Fibroblast of skin of back (primary cell): ENCODE data around the gene EXT2.

ENCODE experiments used
- DNase-seq: peaks from one replicate; pipeline ENCODE4 v3.0.0-alpha.2; 2013

Gene EXT2

DNA sequence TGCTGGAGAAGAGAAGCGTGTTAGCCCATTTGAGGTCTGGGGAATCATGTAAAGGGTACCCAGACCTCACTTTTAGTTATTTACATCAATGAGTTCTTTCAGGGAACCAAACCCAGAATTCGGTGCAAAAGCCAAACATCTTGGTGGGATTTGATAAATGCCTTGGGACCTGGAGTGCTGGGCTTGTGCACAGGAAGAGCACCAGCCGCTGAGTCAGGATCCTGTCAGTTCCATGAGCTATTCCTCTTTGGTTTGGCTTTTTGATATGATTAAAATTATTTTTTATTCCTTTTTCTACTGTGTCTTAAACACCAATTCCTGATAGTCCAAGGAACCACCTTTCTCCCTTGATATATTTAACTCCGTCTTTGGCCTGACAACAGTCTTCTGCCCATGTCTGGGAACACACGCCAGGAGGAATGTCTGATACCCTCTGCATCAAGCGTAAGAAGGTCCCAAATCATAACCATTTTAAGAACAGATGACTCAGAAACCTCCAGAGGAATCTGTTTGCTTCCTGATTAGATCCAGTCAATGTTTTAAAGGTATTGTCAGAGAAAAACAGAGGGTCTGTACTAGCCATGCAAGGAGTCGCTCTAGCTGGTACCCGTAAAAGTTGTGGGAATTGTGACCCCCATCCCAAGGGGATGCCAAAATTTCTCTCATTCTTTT lies 149.3 kb downstream of the EXT2 start:
- DNase-seq: peak; percentile 74

DNA sequence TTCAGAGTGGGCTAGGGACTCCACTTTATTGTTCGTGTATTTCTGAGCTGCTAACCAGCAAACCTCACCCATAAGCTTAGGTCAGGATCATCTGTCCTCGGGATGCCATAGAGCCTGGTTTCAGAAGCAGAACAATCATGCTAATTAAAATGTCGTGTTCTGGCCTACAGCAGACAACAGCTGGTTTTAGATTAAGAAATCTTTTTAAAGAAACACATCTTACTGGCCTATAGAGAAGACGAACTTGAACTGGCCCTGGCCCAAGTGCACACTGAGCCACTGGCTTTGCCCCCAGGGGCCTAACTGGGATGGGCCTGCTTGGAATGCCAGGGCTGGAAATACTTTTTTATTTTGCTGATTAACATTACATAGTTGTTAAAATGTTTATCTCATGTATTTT lies 151.2 kb downstream of the EXT2 start:
- DNase-seq: peak; percentile 76

DNA sequence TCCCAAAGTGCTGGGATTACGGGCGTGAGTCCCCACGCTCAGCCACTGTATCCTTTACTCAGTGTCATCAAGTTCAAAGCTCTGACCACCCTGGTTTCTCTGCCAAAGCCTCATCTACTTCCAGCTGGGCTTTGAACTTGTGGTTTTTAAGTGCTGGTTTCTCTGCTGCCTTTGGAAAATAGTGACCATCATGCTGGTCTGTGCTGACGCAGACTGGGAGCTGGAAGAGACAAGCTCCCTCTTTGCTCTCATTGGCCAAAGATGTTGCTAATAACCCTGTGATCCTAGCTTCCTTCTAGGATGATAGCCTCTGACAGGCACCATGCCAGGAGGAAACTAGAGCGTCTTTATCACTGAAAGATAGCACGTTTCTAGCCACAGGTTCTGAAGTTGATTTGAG lies 152.0 kb downstream of the EXT2 start:
- DNase-seq: no peak

DNA sequence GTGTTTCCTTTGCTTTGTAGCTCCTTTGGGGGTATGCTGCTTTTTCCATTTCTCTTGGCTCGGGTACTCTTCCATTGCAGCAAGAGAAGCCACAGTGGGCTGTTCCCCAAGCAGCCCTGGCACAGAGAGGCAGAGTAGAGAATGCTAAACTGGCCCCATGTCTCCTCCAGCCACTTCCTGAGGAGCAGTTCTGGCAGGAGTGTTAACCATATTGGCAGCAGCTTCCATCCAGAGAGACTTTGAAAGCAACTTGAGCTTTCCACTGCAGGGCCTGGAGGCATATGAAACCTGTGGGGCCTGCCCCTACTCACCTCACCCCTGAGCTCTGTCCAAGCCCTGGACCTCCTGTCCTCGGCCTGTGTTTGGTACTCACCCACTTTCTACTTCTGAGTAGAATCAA lies 152.6 kb downstream of the EXT2 start:
- no peak for DNase-seq

DNA sequence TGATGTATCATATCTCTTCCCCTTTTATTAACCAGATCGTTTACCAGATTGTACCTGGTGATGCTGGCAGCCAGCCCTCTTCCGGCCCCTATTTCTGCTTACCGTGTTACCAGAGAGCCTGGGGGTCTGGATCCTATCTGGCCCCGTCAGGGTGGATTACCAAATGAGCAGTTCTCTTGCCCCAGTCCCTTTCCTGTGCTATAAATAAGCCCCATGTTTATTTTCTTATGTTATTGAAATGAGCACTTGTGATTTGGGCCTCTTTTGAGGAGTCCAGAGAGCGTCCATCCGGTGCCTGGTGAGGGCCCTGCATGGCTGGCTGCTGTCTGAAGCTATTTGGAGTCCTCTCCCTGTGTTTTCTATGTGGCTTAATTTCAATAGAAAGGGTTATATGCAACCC lies 154.9 kb downstream of the EXT2 start:
- no peak for DNase-seq

DNA sequence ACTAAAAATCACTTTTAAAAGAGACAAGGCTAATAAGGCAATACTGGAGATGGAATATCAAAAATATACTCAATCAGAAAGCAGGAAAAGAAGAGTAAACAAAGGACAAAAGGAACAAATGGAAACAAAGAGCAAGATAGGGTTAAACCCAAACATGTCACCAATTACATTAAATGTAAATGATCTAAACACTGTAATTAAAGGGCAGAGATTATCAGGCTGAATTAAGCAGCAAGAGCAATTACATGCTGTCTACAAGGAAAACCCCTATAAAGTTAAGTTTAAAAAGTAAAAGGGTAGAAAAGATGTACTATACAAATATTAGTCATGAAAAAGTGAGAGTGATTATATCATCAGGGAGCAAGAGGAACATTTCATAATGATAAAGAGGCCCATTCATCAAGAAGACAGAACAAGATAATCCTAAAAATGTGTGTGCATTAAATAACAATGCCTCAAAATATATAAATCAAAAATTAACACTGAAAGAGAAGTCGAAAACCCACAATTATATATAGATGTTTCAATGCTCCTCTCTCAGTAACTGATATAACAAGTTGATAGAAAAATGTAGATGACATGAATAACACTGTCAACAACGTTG lies 157.6 kb downstream of the EXT2 start:
- no peak for DNase-seq

DNA sequence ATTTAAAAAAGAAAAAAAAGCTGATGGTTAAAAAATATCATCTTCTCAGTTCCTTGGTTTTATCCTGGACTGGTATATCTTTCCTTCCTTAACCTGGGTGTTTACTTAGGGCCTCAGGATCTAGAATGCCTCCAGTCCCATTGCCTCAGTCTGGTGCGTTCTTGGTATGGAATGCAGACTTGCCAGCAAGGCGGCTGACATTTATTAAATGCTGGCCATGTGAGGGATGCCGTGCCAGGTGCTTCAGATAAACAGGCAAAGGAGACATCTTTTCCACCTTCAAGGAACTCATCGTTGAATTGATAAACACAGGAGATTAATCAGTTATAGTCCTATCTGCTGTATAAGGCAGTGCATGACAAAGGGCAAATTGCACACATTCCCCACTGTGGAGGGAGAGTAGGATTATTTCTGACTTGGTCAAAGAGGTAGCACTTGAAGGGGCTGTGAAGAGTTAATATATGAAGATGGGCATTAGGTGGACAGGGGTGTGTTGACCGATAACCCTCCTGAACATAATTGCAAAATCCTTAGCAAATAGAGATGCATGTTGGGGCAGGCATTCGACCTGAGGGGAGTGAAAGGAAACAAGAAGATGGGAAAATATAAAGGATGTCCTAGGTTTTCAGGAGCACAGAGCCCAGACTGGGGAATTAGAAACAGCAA lies 160.1 kb downstream of the EXT2 start:
- no peak for DNase-seq

DNA sequence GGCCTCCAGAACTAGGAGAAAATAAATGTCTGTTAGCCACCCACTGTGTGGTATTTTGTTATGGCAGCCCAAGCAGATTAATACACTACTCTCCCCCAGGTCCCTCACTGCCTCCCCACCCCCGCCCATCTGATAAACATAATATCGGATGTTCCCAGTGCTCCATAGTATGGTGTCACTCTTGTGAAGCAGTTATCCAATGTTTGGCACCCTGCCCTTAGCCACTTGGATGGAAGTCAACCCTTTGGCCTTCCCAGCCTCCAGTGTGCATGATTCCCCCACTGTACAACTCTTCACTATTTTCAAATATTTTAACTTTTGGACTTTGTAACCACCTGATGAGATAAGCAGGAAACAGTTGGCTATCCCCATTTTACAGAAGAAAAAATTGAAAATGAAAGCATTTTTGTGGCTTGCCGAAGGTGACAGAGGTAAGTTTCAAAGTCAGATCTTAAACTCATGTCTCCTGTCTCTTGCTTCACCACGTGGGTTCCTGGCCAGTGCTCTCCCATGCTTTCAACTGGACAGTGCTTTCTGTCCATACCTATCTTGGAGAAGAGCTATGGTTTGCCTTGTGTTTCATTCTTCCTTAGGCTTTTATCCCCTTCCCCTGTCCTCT lies 161.3 kb downstream of the EXT2 start:
- DNase-seq: no peak

DNA sequence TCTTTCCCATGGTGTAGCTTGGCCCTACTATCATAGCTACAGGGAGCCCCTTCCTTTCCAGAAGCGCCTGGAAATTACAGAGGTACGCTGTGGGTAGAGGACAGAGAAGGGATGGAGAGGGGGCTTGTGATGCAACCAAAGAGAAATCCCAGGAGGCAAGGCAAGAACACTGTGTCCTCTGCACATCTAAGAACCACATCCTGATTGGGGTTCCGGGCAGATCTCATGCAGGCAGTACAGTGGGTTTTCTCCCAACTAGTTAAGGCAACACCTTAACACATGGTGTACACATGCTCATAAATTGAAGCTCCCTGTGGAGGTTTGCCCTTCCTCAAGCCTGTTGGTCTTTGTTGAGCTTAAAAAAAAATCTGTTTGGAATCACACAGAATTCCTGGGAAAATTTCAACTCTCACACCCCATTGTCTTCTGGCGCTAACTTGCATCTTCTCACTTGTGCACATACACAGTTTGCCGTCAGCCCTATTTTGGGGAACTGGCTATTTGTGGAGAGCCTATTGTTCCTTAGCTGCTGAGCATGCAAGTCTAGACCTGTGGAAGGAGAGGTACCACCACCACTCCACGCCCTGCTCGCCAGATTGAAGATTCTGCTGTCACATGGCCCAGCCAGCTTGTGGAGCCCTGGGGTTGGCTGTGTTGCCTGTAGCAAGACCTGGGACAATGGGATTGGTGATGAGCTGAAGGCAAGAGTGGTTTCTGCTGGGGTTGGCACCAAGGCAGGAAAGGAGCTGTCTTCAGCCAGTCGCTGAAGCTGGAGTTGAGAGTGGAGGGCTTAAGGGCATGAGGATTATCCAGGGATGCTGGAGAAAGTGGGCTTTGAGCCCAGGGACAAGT lies 162.1 kb downstream of the EXT2 start:
- DNase-seq: no peak

DNA sequence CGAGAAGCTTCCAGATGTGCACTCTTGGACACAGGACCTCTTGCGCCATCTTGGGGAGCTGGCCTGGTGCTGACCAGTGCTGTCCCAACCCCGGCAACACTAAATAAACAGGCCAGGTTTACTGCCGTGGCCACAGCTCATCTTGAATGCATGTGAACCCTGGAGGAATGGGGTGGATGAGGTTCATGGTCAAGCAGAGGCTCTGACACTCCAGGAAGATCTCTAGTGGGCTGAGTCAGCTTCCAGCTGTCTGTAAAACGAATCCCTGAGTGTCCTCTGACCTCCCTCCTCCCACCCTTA lies 162.7 kb downstream of the EXT2 start:
- DNase-seq: no peak

DNA sequence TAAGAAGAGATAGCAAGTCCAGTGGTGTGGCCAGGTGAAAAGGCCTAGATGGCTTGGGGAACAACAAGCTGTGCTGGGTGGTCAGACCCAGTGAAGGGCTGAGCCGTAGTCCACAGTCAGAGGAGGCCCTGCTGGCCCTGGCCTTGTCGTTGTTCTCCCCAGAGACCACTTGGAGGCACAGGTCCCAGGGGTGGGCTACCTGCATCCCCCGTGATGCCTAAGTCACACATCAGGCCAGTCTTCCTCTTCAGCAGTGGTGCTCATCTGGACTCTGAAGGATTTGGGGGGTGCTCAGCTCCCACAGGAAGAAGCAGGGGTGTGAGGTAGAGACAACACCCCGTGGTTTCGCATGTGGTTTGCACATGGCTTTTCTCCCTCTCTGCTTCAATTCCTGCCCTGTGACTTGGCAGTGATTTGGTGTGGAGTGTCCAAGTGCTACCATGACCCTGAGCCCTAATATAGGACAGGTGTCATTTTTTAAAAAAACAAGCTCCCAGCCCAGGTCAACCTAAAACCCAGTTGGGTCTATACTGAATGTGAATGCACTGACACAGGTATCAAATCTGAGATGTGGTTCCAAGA lies 163.5 kb downstream of the EXT2 start:
- no peak for DNase-seq

DNA sequence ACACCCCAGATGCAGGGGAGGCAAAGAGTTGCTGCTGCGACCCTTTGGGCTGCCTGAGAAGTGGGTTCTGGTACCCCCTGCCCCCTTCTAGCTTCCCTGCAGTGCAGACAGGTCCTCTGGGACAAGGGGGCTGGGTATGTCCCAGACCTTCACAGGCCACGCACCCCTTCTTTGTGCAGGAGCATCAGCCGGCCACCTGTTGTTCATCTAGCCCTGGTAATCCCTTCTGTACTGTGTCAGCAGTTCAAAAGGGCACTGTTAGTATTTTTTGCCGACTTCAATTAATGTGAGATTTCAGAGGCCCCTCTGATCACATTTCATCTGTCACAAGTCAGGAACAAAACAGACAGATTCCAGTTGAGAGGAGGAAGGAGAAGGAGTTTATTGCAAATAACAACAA lies 164.6 kb downstream of the EXT2 start:
- DNase-seq: no peak

DNA sequence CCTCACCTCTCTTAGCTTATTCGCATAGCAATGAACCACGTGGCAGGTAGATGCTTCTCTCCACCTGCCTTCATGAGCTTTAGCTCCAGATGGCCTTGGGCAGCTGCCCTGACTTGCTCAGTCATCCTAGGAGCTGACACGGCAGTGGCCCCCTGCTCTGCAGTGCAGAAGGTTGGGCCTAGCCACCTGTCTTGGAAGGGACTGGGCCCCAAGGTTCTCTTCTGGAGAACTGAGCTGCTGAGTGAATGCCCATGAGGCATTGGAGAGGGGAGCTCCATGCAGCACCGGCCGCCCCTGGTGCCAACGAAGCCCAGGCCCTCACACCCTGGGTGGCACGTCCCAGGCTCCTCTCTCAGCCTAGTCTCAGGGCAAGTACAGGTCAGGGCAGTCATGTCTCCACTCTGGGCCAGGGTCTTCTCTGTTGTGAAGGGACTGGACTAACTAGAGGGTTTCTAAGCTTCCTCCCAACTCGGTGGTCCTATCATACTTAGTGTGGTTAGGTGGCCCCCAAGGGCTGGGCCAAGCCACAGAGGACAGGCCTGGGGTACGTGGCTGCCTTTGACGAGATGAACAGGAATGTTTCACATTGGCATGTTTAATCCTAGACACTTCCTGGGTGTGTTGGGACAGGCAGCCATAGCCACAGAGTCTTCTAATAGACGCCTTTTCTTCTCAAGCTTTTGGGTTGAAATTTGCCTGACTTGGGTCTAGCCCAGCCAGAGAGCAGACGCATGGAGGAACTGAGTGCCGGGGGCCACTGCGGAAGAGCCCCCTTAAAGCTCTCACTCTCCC lies 166.5 kb downstream of the EXT2 start:
- DNase-seq: no peak

DNA sequence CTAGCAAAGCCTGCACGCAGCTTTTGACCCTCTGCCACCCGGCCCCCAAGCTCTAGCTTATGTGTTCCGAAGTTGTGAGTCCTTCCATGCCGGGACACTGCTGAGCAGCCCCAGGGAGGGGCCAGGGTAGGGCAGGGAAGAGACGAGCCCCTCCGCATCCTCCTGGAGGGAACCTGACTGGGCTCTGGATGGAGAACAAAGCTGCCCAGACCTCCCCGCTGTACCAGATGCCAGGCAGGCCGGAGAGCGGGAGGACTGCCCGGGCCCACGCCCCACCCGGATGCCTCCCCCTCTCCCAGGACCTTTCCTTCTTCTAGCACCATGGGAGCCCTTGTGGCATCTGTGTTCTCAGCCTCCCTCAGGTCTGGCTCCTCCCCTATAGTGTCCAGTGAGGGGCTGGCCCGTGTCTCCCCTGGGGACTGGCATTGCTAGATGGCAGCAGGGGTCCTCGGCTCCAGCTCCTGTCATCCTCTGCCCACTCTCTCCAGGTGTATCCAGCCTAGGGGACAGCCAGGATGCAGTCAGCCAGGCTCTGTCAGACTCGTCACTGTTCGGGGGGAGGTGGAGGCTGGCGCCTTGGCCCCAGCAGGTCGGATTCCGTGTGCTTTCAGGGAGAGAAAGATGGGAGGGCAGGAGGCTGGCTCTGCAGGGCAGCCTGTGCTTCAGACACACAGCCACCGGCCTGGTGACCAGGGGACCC lies 168.4 kb downstream of the EXT2 start:
- DNase-seq: no peak

DNA sequence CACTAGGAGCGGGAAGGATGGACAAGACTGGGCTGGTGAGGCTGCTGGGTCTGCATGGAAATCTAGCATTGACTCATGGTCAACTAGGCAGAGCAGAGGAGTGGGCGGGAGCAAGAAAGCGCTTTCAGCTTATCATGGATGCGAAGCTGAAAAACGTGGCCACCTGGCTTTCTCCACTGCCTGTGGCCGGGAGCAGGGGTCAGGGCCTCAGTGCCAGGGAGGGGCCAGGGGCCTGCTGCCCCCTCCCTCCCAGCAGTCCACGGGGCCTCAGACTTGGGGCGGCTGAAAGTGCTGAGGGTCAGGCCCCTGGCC lies 168.9 kb downstream of the EXT2 start:
- DNase-seq: no peak

DNA sequence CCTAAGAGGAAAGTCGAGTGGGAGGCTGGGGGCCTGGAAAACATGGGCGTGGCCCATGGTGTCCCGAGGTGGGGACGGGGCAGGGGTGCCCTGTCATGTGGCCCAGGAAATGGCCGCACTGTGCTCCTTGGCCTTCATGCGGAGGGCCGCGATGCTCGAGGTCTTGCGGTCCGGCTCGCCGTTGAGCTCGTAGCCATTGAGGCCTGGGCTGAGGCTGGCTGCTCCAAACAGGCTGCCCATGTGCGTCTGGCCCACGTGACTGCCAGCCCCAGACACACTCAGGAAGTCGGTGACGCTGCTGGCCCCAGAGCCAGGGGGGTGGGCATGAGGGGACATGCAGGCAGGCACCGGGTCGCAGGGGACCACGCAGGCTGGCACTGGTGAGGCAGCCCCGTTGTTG lies 169.3 kb downstream of the EXT2 start:
- no peak for DNase-seq

DNA sequence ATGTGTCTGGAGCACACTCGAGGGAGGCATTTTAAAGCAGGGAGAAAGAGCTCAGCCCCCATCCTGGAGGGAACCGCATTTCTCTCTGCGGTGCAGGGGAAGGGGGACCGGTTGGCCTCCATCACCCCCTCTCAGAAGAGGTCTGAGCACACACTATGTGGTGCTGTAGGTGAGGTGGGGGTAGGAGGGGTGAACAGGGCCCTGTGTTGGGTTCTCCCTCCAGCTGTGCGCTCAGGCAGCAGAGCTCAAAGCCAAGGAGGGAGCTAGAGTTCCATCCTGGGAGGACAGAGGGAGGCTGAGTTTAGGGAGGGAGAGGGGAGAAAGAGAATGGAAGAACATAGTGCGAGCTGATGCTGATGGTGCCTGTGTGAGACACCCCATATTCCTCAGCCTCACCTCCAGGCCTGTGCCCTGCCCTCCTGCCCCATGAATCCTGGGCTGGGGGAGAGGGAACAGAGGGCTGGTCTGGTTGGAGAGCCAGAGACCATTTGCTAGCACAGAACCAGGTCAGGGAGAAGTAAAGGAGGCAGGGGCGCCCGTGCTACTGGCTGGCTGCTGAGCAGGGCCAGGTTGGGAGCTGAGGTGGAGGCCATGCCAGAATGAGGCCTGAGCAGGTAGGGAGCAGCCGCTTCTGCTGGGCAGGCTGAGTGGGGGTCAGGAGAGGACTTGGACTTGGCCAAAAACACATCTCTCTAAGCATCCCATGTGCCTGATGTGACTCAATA lies 170.7 kb downstream of the EXT2 start:
- DNase-seq: no peak

DNA sequence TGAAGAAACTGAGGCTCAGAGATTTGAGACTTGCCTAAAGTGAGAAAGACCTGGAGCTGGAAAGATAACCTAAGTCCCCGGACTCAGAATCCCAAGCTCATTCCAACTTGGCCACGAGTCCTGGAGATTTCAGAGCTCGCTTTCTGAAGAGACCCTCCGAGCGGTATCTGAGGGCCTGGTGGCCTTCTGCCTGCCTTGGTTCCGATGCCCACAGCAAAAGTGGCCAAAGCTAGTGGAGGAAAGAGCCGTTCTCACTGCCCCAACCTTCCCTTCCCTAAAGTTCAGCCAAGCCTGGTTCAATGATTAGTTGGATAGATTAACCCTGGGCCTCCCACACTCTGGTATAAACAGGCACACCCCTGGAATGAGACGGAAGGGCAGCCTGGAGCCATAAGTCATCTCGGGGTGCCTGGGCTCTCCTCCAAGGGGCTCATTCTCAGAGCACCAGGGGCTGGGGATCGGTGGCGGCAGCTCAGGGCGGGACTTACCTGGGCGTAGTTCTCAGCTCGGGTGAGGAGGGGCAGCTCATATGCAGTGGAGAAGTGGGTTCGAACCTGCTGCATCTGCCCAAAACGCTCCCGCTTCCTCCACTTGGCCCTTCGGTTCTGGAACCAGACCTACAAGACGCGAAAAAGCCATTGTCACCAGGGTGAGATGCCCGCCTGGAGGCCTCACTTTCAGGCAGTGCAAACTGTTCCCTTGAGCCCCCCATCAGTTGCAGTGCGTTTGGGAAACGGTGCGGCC lies 171.7 kb downstream of the EXT2 start:
- no peak for DNase-seq

DNA sequence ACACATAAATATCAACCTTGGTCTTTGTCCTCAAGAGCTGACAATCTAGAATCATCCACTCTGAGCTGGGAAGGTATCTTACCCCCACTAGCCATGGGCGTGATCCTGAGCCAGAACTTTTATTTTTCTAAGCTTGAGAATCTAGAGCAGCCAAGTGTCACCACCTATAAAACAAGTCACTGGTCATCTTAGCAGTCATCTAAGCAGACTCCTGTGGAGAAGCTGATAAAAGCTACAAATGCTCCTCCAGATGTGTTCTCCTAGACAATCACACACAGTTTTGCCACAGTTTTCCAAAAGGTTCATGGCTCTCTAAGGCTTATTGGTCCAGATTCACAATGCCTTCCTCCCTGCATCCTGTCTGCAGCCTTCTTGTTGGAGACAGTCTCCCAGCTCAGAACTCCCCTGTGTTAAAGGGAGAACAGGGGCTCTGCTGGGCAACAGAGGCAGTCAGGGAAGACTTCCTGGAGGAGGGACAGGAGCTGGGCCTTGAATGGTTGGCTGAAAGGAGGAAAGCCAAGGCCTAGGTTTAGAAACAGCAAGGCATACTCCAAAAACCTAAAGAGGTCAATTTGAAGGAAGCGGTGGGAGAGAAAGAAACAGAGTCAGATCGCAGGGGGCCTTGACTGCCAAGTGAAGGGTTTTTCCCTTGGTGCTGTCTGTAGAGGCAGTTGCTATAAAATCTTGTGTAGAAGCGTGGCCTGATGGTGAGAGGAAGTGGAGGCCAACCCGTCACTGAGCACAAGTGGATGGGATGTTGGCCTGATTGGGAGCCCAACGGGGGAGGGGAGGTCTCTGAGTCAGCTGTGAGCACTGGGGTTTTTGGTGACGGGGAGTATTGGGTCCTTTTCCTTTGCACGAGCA lies 172.5 kb downstream of the EXT2 start:
- DNase-seq: no peak
